Gastrocnemius medialis (tissue), 4 donors: Measurements from ENCODE around the gene HAO2.

ENCODE experiments used
- POLR2A ChIP-seq, 2 donors: fragments of 450-650 bp; IDR thresholded peaks; one replicate each; pipeline ENCODE4 v1.6.1; 2017; ENCODE audit warnings: antibody characterized with exemption in 2 of 2, mild to moderate bottlenecking in 2 of 2, moderate library complexity in 2 of 2
- TF ChIP-seq, protein P1 (sequence below), 5 experiments: fragments of 450-650 bp in 3 of 5; fragments of 200-600 bp in 2 of 5; sonication (generic) in 2 of 5; IDR thresholded peaks in 4 of 5; conservative IDR thresholded peaks in 1 of 5; 1 replicate in 4 of 5; 2 replicates in 1 of 5; pipeline ENCODE4 v1.5.1; 2016 to 2019; ENCODE audit warnings: antibody characterized with exemption in 5 of 5, mild to moderate bottlenecking in 3 of 5, moderate library complexity in 3 of 5

DNA sequence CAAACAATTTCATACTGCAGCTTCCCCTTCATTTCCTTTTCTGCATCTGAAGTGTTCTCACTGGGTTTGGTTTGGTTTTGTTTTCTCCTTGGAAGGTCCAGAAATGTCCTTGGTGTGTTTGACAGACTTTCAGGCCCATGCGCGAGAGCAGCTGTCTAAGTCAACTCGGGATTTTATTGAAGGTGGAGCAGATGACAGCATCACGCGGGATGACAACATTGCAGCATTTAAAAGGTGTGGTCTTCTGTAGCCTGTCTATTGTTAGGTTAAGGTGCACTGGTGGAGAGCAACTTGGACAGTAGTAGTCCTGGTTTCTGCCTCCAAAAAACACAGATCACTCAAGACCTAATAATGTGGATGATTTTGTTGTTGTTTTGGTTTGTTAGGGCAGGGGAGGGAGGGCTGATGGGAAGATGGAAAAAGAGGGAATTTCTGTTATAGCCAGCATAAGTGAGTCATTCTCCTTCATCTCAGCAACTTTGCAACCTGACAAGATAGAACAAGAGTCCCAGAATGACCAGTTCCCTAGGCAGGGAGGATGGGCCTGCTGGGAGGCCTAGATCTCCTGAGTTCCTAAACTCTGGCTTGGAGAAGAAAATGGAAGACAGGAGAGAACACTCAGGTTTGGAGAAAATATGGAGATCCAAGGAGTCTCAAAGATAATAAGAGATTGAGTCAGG, 12.5 kb downstream of the HAO2 start:
- TF ChIP-seq, protein P1, sequence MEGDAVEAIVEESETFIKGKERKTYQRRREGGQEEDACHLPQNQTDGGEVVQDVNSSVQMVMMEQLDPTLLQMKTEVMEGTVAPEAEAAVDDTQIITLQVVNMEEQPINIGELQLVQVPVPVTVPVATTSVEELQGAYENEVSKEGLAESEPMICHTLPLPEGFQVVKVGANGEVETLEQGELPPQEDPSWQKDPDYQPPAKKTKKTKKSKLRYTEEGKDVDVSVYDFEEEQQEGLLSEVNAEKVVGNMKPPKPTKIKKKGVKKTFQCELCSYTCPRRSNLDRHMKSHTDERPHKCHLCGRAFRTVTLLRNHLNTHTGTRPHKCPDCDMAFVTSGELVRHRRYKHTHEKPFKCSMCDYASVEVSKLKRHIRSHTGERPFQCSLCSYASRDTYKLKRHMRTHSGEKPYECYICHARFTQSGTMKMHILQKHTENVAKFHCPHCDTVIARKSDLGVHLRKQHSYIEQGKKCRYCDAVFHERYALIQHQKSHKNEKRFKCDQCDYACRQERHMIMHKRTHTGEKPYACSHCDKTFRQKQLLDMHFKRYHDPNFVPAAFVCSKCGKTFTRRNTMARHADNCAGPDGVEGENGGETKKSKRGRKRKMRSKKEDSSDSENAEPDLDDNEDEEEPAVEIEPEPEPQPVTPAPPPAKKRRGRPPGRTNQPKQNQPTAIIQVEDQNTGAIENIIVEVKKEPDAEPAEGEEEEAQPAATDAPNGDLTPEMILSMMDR (IDR thresholded peaks at IDR 0.05 in 4 of 5, conservative IDR thresholded peaks at IDR 0.05 in 1 of 5) = no peak
- TF ChIP-seq POLR2A (IDR thresholded peaks at IDR 0.05) = no peak
